ENCODE data around the gene PCYOX1L. TPM values are rescaled to one million over a fixed set of nuclear protein-coding genes. Genes with fewer than 3 reads are reported as not detected.

PCYOX1L gene
- total and polyA plus RNA-seq, 9 of the 15 experiments (the other 6 are each of a cell fraction or from before 2014, with no cell fraction given): 2.3 to 17.9 (median 6.0) TPM

DNA sequence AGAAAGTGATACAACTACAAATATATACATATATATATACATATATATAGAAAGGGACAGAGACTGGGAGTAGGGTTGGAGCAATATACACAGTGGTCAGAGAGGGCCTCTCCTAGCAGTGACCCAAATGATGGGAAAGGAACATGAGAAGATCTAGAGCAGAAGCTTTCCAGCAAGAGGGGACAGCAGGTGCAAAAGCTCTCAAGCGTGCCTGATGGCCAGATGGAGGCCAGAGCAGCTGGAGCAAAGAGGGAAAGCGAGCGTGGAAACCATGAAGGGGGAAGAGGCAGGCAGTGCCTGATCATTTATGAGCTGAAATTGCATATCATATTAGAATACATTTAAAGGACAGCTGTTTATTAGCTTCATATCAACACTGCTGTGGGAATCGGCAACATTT lies 20.1 kb upstream of the PCYOX1L start:
- no peaks in the 10 kb centered on the region for H3K79me2 ChIP-seq (ENCODE audit: control insufficient read depth, insufficient read depth, low read length)
- WGBS (ENCODE audit: insufficient coverage, low coverage, missing lambda C conversion rate): 45% methylated on average over 4 of the region's 4 CpGs
- no peak overlapping the region for H3K4me3 ChIP-seq
- ChIA-PET POLR2A (interaction anchor here (0.6 kb wide), 1 partner anchor 12 kb away, joined by 3 read pairs; no protein-coding TSS in a partner anchor), CTCF (ENCODE audit: low intra/inter-chr PET ratio) (no interaction called here)
- no peak overlapping the region for H3K4me2 ChIP-seq (ENCODE audit: insufficient read depth, low read length)
- H2AFZ ChIP-seq (ENCODE audit: low read depth, low read length): no peak overlapping the region
- no peaks in the 10 kb centered on the region for H4K20me1 ChIP-seq (replicated peaks; ENCODE audit: control insufficient read depth, insufficient read depth, low read length)
- no peak for FAIRE-seq
- no peaks in the 10 kb centered on the region for H3K4me1 ChIP-seq (replicated peaks in 1 of 2; ENCODE audit: control insufficient read depth in 2 of 2, insufficient read depth in 2 of 2, low read length in 2 of 2)
- peaks cover 0 to 2% of the 10 kb centered on the region in 2 experiments; a peak in 1 of 5 replicates for H3K27me3 ChIP-seq (ENCODE audit: control insufficient read depth in 2 of 2, insufficient read depth in 2 of 2, low read length in 2 of 2)
- DNase-seq (ENCODE audit: extremely low read depth in 1 of 4, low spot score in 3 of 4): no peak
- BruUV-seq (replicated peaks): no TSS peak
- H3K36me3 ChIP-seq (ENCODE audit: control insufficient read depth, insufficient read depth, low read length): no peaks in the 10 kb centered on the region
- H3K9me3 ChIP-seq (replicated peaks; ENCODE audit: control insufficient read depth, insufficient read depth, low read depth, low read length): no peaks in the 10 kb centered on the region
- no peak overlapping the region for H3K9ac ChIP-seq (ENCODE audit: insufficient read depth in 1 of 2, low read depth in 2 of 2, low read length in 2 of 2)
- no peak overlapping the region for H3K27ac ChIP-seq (ENCODE audit: extremely low read depth, low read depth, low read length)
- intact Hi-C loops (cut with micrococcal nuclease): no loop called here
- TF ChIP-seq MEF2A (IDR thresholded peaks at IDR 0.05; ENCODE audit: control insufficient read depth, low read depth, low read length) (no peak), ZNF445 (CRISPR knock-in tag; IDR thresholded peaks at IDR 0.05; ENCODE audit: low read depth) (no peak), ARID2 (IDR thresholded peaks at IDR 0.05) (no peak), RBFOX2 (IDR thresholded peaks at IDR 0.05; ENCODE audit: low read depth, low read length) (no peak), XRCC4 (IDR thresholded peaks at IDR 0.05; ENCODE audit: extremely low read depth, insufficient read depth, insufficient read length) (no peak), AFF1 (IDR thresholded peaks at IDR 0.05; ENCODE audit: low read depth in 1 of 2, partially characterized antibody in 2 of 2) (no peak)
- no peak for ATAC-seq
- in situ Hi-C loops (cut with MboI): no loop called here
- no peaks in the 10 kb centered on the region for H3K9me1 ChIP-seq (ENCODE audit: control insufficient read depth, insufficient read depth, low read length)

Data from K562 (cell line).